ENCODE measurements around the gene TXNDC15.

The TXNDC15 gene

GRCh38 chr5:134943547-134943946 is 69.4 kb downstream of the TXNDC15 start:
- no peak overlapping the region for H3K4me3 ChIP-seq (replicated peaks in 1 of 2; ENCODE audit: low read depth in 2 of 2, low read length in 2 of 2)
- DNase-seq (ENCODE audit: low read depth in 2 of 2): no peak
- TF ChIP-seq CTCF (IDR thresholded peaks at IDR 0.05; ENCODE audit: low read depth, low read length): no peak

- no peak overlapping the region for H3K4me3 ChIP-seq (replicated peaks in 1 of 2; ENCODE audit: low read depth in 2 of 2, low read length in 2 of 2)
- DNase-seq (ENCODE audit: low read depth in 2 of 2): no peak
- TF ChIP-seq CTCF (IDR thresholded peaks at IDR 0.05; ENCODE audit: low read depth, low read length): no peak
These were observed 70.5 kb downstream of the TXNDC15 start for GRCh38 chr5:134944630-134945029.

- no peak for DNase-seq (ENCODE audit: low read depth in 2 of 2)
- H3K4me3 ChIP-seq (replicated peaks in 1 of 2; ENCODE audit: low read depth in 2 of 2, low read length in 2 of 2): no peak overlapping the region
- no peak for TF ChIP-seq CTCF (IDR thresholded peaks at IDR 0.05; ENCODE audit: low read depth, low read length)
These were observed 70.9 kb downstream of the TXNDC15 start for GRCh38 chr5:134945041-134945440.

GRCh38 chr5:134948911-134949310 is 74.7 kb downstream of the TXNDC15 start:
- peak; percentile 61 to 64 for DNase-seq (ENCODE audit: low read depth in 2 of 2)
- no peak for TF ChIP-seq CTCF (IDR thresholded peaks at IDR 0.05; ENCODE audit: low read depth, low read length)
- H3K4me3 ChIP-seq (replicated peaks in 1 of 2; ENCODE audit: low read depth in 2 of 2, low read length in 2 of 2): no peak overlapping the region

- TF ChIP-seq CTCF (IDR thresholded peaks at IDR 0.05; ENCODE audit: low read depth, low read length): no peak
- DNase-seq (ENCODE audit: low read depth in 2 of 2): no peak
- no peak overlapping the region for H3K4me3 ChIP-seq (replicated peaks in 1 of 2; ENCODE audit: low read depth in 2 of 2, low read length in 2 of 2)
These were observed 75.1 kb downstream of the TXNDC15 start for GRCh38 chr5:134949316-134949715.
